ENCODE measurements around the gene CMIP. TPM values are rescaled to one million over a fixed set of nuclear protein-coding genes. Genes with fewer than 3 reads are reported as not detected.

Gene CMIP
- total RNA-seq, 1 experiment from 2014 or later = 68.0 TPM

- Mint-ChIP-seq H3K9me3 (ENCODE audit: unreplicated experiment) (no peaks in the 10 kb centered on the region), H3K4me3 (ENCODE audit: unreplicated experiment) (no peak overlapping the region), H3K27me3 (ENCODE audit: insufficient read depth, unreplicated experiment) (no peaks in the 10 kb centered on the region), H3K4me1 (ENCODE audit: low read depth, unreplicated experiment) (peaks cover 21% of the 10 kb centered on the region), H3K27ac (ENCODE audit: unreplicated experiment) (peak overlapping the region; percentile 87), H3K36me3 (ENCODE audit: insufficient read depth, unreplicated experiment) (peaks cover 11% of the 10 kb centered on the region)
- H3K27me3 ChIP-seq (replicated peaks; ENCODE audit: control insufficient read depth, insufficient read depth, low read length) = no peaks in the 10 kb centered on the region
- no peaks in the 10 kb centered on the region for H3K9me3 ChIP-seq
- CTCF ChIA-PET = interaction anchor here (1.7 kb wide), 1 partner anchor 43 kb away, joined by 3 read pairs; no protein-coding TSS in a partner anchor
- BruUV-seq (replicated peaks) = no TSS peak
- peaks cover 16% of the 10 kb centered on the region for H3K4me1 ChIP-seq
- DNase-seq = peak; percentile 73 to 81
- H3K4me3 ChIP-seq (ENCODE audit: low read depth, low read length) = no peak overlapping the region
- POLR2A ChIA-PET = interaction anchor here (0.6 to 0.9 kb wide), 2 partner anchors 10 to 122 kb away, joined by 3 to 4 read pairs; no protein-coding TSS in a partner anchor
- TF ChIP-seq CTCF (IDR thresholded peaks at IDR 0.05; ENCODE audit: insufficient read depth in 1 of 2, low read depth in 1 of 2, low read length in 1 of 2, severe bottlenecking in 1 of 2, unreplicated experiment in 1 of 2) = no peak
- H3K36me3 ChIP-seq (ENCODE audit: control insufficient read depth, insufficient read depth, low read length) = no peaks in the 10 kb centered on the region; the same call in 1 of the 2 replicates
- intact Hi-C loops (cut with micrococcal nuclease; ENCODE audit: unreplicated experiment) = no loop called here
Measured at GRCh38 chr16:81493755-81494433, 49.3 kb downstream of the CMIP start.

GRCh38 chr16:81494434-81494806 lies 49.8 kb downstream of the CMIP start:
- Histone ChIP-seq H3K36me3 (ENCODE audit: control insufficient read depth, insufficient read depth, low read length) (peaks cover 2% of the 10 kb centered on the region; the same call in 1 of the 2 replicates), H3K4me3 (ENCODE audit: low read depth, low read length) (no peak overlapping the region), H3K27me3 (replicated peaks; ENCODE audit: control insufficient read depth, insufficient read depth, low read length) (no peaks in the 10 kb centered on the region), H3K4me1 (peaks cover 16% of the 10 kb centered on the region), H3K9me3 (no peaks in the 10 kb centered on the region)
- H3K9me3 Mint-ChIP-seq (ENCODE audit: unreplicated experiment) = no peaks in the 10 kb centered on the region
- H3K27me3 Mint-ChIP-seq (ENCODE audit: insufficient read depth, unreplicated experiment) = no peaks in the 10 kb centered on the region
- ChIA-PET CTCF (interaction anchor here (1.7 kb wide), 1 partner anchor 44 kb away, joined by 3 read pairs; no protein-coding TSS in a partner anchor), POLR2A (no interaction called here)
- intact Hi-C loops (cut with micrococcal nuclease; ENCODE audit: unreplicated experiment) = no loop called here
- no peak overlapping the region for H3K4me3 Mint-ChIP-seq (ENCODE audit: unreplicated experiment)
- H3K27ac Mint-ChIP-seq (ENCODE audit: unreplicated experiment) = no peak overlapping the region
- no peak for DNase-seq
- no TSS peak for BruUV-seq (replicated peaks)
- peaks cover 19% of the 10 kb centered on the region for H3K4me1 Mint-ChIP-seq (ENCODE audit: low read depth, unreplicated experiment)
- H3K36me3 Mint-ChIP-seq (ENCODE audit: insufficient read depth, unreplicated experiment) = peaks cover 11% of the 10 kb centered on the region
- no peak for TF ChIP-seq CTCF (IDR thresholded peaks at IDR 0.05; ENCODE audit: insufficient read depth in 1 of 2, low read depth in 1 of 2, low read length in 1 of 2, severe bottlenecking in 1 of 2, unreplicated experiment in 1 of 2)

- Mint-ChIP-seq H3K4me3 (ENCODE audit: unreplicated experiment) (no peak overlapping the region), H3K27ac (ENCODE audit: unreplicated experiment) (no peak overlapping the region), H3K4me1 (ENCODE audit: low read depth, unreplicated experiment) (peaks cover 19% of the 10 kb centered on the region), H3K9me3 (ENCODE audit: unreplicated experiment) (no peaks in the 10 kb centered on the region), H3K36me3 (ENCODE audit: insufficient read depth, unreplicated experiment) (peaks cover 11% of the 10 kb centered on the region), H3K27me3 (ENCODE audit: insufficient read depth, unreplicated experiment) (no peaks in the 10 kb centered on the region)
- H3K36me3 ChIP-seq (ENCODE audit: control insufficient read depth, insufficient read depth, low read length) = peaks cover 2% of the 10 kb centered on the region; the same call in 1 of the 2 replicates
- no peaks in the 10 kb centered on the region for H3K9me3 ChIP-seq
- ChIA-PET POLR2A (no interaction called here), CTCF (interaction anchor here (1.7 kb wide), 1 partner anchor 44 kb away, joined by 3 read pairs; no protein-coding TSS in a partner anchor)
- no peaks in the 10 kb centered on the region for H3K27me3 ChIP-seq (replicated peaks; ENCODE audit: control insufficient read depth, insufficient read depth, low read length)
- BruUV-seq (replicated peaks) = no TSS peak
- H3K4me3 ChIP-seq (ENCODE audit: low read depth, low read length) = no peak overlapping the region
- TF ChIP-seq CTCF (IDR thresholded peaks at IDR 0.05; ENCODE audit: insufficient read depth in 1 of 2, low read depth in 1 of 2, low read length in 1 of 2, severe bottlenecking in 1 of 2, unreplicated experiment in 1 of 2) = no peak
- intact Hi-C loops (cut with micrococcal nuclease; ENCODE audit: unreplicated experiment) = no loop called here
- peaks cover 16% of the 10 kb centered on the region for H3K4me1 ChIP-seq
- DNase-seq = no peak
Measured at GRCh38 chr16:81494888-81495287, 50.3 kb downstream of the CMIP start.
